ENCODE measurements around the gene MAPKAP1.

GRCh38 chr9:125521462-125522327 is 185.3 kb downstream of the MAPKAP1 start:
- no peak for TF ChIP-seq EZH2 (IDR thresholded peaks at IDR 0.05; ENCODE audit: insufficient read depth, poor library complexity, severe bottlenecking)
- no peak for TF ChIP-seq EZH2phosphoT487 (IDR thresholded peaks at IDR 0.05; ENCODE audit: insufficient read depth, low read depth)

Data from GM23248 (cell line).